Pons (tissue), 1 donor: Measurements from ENCODE around the gene DHRS7C.
"Not testable (repeated sequence)": the region's sequence is repeated elsewhere in the genome, so short reads cannot be mapped to it uniquely, and the experiment has no call there.

Experiments
- DNase-seq: peaks from one replicate; pipeline ENCODE4 v3.0.0-alpha.2; 2016; ENCODE audit warnings: low spot score

Gene DHRS7C

GRCh38 chr17:9810100-9810949 is 18.9 kb upstream of the DHRS7C start:
- DNase-seq: no peak

DNA sequence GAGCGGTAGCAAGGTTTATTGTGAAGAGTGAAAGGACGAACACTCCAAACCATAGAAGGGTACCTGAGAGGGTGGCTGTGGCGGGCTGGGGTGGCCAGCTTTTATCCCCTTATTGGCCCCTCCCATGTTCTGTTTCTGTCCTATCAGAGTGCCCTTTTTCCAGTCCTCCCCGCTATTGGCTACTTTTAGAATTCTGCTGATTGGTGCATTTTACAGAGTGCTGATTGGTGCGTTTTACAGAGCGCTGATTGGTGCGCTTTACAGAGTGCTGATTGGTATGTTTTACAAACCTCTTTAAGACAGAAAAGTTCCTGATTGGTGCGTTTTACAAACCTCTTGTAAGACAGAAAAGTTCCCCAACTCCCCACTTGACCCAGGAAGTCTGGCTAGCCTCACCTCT is 18.0 kb upstream of the DHRS7C start:
- no peak for DNase-seq

- no peak for DNase-seq
These were observed 15.3 kb upstream of the DHRS7C start for GRCh38 chr17:9806699-9807098.

DNA sequence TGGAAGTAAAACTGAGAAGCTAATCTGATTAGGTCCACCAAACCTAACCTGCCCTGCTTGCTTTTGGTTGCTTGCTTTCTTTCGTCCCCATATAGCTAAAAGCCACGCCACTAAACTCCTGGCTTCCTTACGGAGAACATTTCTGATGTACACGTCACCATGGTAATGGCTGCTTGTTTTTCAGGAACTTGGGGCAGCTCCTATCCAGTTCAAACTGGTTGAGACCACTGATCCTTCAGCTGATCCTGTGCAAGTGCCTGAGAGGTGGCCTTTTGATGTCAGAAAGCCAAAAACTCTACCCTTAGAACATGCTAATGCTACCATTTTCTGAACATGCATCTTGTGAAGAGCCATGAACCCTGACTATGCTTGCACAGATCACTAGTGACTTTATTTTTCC is 14.4 kb upstream of the DHRS7C start:
- no peak for DNase-seq

GRCh38 chr17:9802697-9803096 is 11.3 kb upstream of the DHRS7C start:
- no peak for DNase-seq

- no peak for DNase-seq
These were observed 10.9 kb upstream of the DHRS7C start for GRCh38 chr17:9802294-9802693.

- DNase-seq: no peak
These were observed 10.1 kb upstream of the DHRS7C start for GRCh38 chr17:9801505-9801904.

- no peak for DNase-seq
These were observed 7.3 kb upstream of the DHRS7C start for GRCh38 chr17:9798724-9799123.

GRCh38 chr17:9798008-9798407 is 6.6 kb upstream of the DHRS7C start:
- DNase-seq: no peak

- no peak for DNase-seq
These were observed 919 bp upstream of the DHRS7C start for GRCh38 chr17:9792181-9792840.

DNA sequence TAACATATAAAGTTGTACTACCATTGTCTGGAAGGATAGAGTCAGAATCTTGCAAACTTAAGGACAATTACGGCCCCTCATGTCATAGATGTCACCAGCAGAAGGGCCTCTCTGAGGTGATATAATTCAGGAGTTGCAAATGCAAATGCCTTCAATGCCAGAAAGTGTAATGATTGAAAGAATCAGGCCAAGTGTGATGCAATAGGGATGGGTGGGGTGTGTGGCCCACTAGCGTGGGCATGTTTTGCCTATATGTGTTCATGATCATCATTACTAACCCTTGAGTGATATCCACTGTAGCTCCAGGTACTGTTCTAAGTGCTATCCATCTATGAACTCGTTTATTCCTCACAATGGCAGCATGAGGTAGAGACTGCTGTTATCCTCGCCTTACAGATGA is 1.1 kb downstream of the DHRS7C start:
- no peak for DNase-seq

GRCh38 chr17:9788601-9789000 is 2.8 kb downstream of the DHRS7C start:
- no peak for DNase-seq

GRCh38 chr17:9784544-9784943 is 6.8 kb downstream of the DHRS7C start:
- DNase-seq: no peak

DNA sequence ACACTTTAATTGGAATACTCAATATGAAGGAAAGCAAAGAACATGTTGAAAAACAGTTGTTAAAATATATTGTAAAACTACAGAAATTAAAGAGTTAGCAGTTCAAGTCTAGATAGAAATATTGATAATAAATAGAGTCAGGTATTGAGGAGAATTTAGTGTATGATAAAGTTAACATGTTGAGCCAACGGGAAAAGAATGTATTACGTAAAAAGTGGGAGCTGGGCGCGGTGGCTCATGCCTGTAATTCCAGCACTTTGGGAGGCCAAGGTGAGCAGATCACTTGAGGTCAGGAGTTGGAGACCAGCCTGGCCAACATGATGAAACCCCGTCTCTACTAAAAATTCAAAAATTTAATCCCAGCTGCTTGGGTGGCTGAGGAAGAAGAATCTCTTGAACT is 7.9 kb downstream of the DHRS7C start:
- DNase-seq: not testable (repeated sequence)

- no peak for DNase-seq
These were observed 8.3 kb downstream of the DHRS7C start for GRCh38 chr17:9783050-9783449.

DNA sequence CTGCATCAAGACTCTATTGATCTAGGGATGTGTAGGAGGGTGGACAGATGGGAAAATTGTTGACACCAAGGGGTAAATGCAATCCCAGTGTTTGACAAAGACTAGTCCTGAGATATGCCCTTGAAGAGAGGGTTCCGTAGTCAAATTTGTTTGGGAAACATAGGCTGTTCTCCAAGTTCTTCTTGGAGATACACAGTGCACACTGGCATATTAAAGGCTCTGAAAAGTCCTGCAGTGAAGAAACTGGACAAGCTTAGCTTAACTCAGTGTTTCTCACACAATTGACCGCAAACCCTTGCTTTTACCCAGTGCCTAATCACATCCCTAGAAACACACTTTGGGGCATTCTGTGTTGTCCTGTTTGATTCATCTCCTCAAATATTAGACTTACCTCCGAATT is 10.8 kb downstream of the DHRS7C start:
- no peak for DNase-seq

- no peak for DNase-seq
These were observed 14.5 kb downstream of the DHRS7C start for GRCh38 chr17:9776911-9777310.

- no peak for DNase-seq
These were observed 18.7 kb downstream of the DHRS7C start for GRCh38 chr17:9772658-9773057.

- no peak for DNase-seq
These were observed 19.9 kb downstream of the DHRS7C start for GRCh38 chr17:9771465-9771864.

DNA sequence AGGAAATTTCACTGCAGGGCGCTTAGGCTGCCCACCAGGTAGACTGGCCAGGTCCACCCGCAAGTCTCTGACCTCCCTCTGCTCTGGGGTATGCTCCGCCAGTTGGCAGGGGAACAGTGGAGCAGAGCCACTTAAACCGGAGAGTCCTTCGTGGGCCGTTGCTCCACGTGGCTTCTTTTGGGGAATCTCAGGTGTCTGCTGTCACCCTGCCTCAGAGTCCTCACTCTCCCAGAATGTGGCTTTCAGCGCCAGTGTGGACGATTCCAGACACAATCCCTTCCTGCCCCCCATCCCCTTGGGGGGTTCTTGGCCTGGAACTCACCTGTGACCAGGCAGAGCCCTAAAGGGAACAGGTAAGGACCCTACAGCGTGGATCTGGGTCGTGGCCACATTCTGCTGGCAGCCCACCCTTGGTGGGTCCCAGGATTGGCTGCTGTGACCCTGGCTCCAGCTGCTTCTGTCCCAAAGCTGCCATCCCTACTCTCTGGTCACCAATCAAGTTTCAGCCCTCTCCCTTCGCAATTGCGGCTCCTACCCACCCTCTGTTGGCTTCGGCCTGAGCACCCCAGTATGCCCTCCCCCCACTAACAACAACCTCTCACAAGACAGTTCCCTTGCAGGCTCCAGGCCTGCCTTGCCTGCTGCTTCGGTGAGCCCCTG is 22.2 kb downstream of the DHRS7C start:
- DNase-seq: no peak

DNA sequence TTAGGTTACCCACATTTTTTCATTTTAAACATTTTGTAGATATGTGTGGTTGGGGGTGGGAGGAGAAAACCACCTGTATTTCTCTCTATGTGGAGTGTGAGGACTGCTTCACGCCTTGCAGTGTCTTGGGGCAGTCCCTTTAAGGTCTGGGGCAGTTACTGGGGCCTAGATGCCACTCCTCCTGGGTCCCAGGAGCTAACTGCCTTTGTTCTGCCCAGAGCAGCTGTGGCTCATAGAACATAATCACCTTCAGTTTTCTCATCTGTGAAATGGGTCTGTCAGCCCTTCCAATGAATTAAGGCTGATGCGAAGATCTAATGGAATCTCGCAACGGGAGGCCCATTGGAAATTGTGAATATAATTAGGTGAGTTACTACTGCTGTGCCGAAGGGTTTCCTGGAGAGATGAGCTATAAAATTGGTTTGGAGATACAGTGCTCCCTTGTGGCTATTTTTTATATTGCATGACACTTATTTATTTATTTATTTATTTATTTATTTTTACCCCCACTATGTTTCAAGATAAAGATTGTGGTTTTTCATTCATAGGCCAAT is 22.9 kb downstream of the DHRS7C start:
- peak; percentile 24 for DNase-seq

GRCh38 chr17:9767432-9767991 is 23.9 kb downstream of the DHRS7C start:
- no peak for DNase-seq
